Keratinocyte (primary cell): ENCODE data around the gene HMGB1. TPM values are rescaled to one million over a fixed set of nuclear protein-coding genes. Genes with fewer than 3 reads are reported as not detected.

Experiments used
- DNase-seq: peaks from one replicate; pipeline ENCODE4 v3.0.0-alpha.2; 2011; ENCODE audit warnings: low read depth, missing footprints, low spot score
- FAIRE-seq: peaks from 2 replicates; lab custom pipeline; 2011; peaks lifted over from hg19 to GRCh38; lab: Jason Lieb, UNC
- H2AFZ ChIP-seq: 2 replicates; pipeline ENCODE4 v1.6.0; 2012; ENCODE audit warnings: low read length, control low read depth, inconsistent platforms; ENCODE audit not compliant: control insufficient read depth
- H3K27ac ChIP-seq: 2 replicates; pipeline ENCODE4 v1.5.1; 2011; ENCODE audit warnings: low read length; ENCODE audit not compliant: control insufficient read depth, insufficient read depth
- H3K27me3 ChIP-seq: 3 replicates; pipeline ENCODE4 v1.6.0; 2011; ENCODE audit warnings: low read length; ENCODE audit not compliant: control insufficient read depth, insufficient read depth; ENCODE audit errors: extremely low read depth
- H3K36me3 ChIP-seq, 2 experiments: 2 replicates in 1 of 2; 3 replicates in 1 of 2; pipeline ENCODE4 v1.5.1; 2011; ENCODE audit warnings: low read length in 2 of 2, mild to moderate bottlenecking in 1 of 2; ENCODE audit not compliant: control insufficient read depth in 2 of 2, insufficient read depth in 2 of 2; ENCODE audit errors: extremely low read depth in 1 of 2
- H3K4me1 ChIP-seq: 3 replicates; pipeline ENCODE4 v1.5.1; 2011; ENCODE audit warnings: low read length; ENCODE audit not compliant: control insufficient read depth, insufficient read depth; ENCODE audit errors: extremely low read depth
- H3K4me2 ChIP-seq: 3 replicates; pipeline ENCODE4 v1.6.0; 2011; ENCODE audit warnings: low read depth, low read length; ENCODE audit not compliant: control insufficient read depth, insufficient read depth; ENCODE audit errors: extremely low read depth
- H3K4me3 ChIP-seq, 3 experiments: fragments of 200-600 bp in 1 of 3; sonication (generic) in 1 of 3; 2 replicates in 2 of 3; 3 replicates in 1 of 3; pipeline ENCODE4 v1.5.1; 2011 to 2016; ENCODE audit warnings: low read length in 3 of 3, mild to moderate bottlenecking in 3 of 3, control low read depth in 2 of 3, inconsistent platforms in 1 of 3, low read depth in 1 of 3, mixed read lengths in 1 of 3, mixed run types in 1 of 3, moderate library complexity in 1 of 3; ENCODE audit not compliant: control insufficient read depth in 2 of 3, insufficient read depth in 2 of 3; ENCODE audit errors: extremely low read depth in 1 of 3
- H3K79me2 ChIP-seq: 2 replicates; pipeline ENCODE4 v1.6.0; 2012; ENCODE audit warnings: low read length; ENCODE audit not compliant: control insufficient read depth, insufficient read depth
- H3K9ac ChIP-seq: 3 replicates; pipeline ENCODE4 v1.6.0; 2011; ENCODE audit warnings: low read length; ENCODE audit not compliant: control insufficient read depth, insufficient read depth; ENCODE audit errors: extremely low read depth
- H3K9me1 ChIP-seq: 3 replicates; pipeline ENCODE4 v1.6.0; 2011; ENCODE audit warnings: low read length; ENCODE audit not compliant: control insufficient read depth, insufficient read depth; ENCODE audit errors: extremely low read depth
- H3K9me3 ChIP-seq: 2 replicates; pipeline ENCODE4 v1.5.1; 2012; ENCODE audit warnings: low read depth, low read length; ENCODE audit not compliant: control insufficient read depth
- H4K20me1 ChIP-seq: 3 replicates; pipeline ENCODE4 v1.6.0; 2011; ENCODE audit warnings: low read length; ENCODE audit not compliant: control insufficient read depth, insufficient read depth; ENCODE audit errors: extremely low read depth
- CTCF ChIP-seq, 3 experiments: IDR thresholded peaks in 1 of 3; conservative IDR thresholded peaks in 1 of 3; optimal IDR thresholded peaks in 1 of 3; 2 replicates in 2 of 3; 3 replicates in 1 of 3; pipeline versions ENCODE3 to v1.5.1; 2011; ENCODE audit warnings: low read length in 3 of 3, mild to moderate bottlenecking in 3 of 3, moderate library complexity in 2 of 3, control low read depth in 1 of 3, inconsistent platforms in 1 of 3; ENCODE audit not compliant: insufficient read depth in 2 of 3; ENCODE audit errors: extremely low read depth in 1 of 3
- EZH2 ChIP-seq: IDR thresholded peaks from one replicate; pipeline ENCODE4 v1.6.1; 2012; ENCODE audit warnings: inconsistent platforms, mild to moderate bottlenecking, low read length, moderate library complexity
- dilution Hi-C: fragments of 300-500 bp; cut with MboI; formaldehyde crosslinking; loops from one replicate; pipeline ENCODE4 v1.7.0; 2020; ENCODE audit warnings: low sequenced_read_pairs; ENCODE audit not compliant: extremely low pct_ligation_motif_present
- polyA plus RNA-seq, 5 experiments: library from polyadenylated mRNA; depleted of rRNA in 3 of 5; stranded (reverse) in 3 of 5; stranded (forward) in 1 of 5; unstranded in 1 of 5; fragments of >200 nt; gene quantifications; 1 replicate in 1 of 5; 2 replicates in 3 of 5; 3 replicates in 1 of 5; pipeline versions ENCODE4 v1.2.1 to v1.2.3, GENCODE V29; 2011 to 2012; ENCODE audit warnings: missing spikeins in 2 of 5, low read depth in 1 of 5, low replicate concordance in 1 of 5

The HMGB1 gene
- polyA plus RNA-seq, 1 donor (not counting 4 experiments of a cell fraction or from before 2014, with no cell fraction given) = 221 TPM

DNA sequence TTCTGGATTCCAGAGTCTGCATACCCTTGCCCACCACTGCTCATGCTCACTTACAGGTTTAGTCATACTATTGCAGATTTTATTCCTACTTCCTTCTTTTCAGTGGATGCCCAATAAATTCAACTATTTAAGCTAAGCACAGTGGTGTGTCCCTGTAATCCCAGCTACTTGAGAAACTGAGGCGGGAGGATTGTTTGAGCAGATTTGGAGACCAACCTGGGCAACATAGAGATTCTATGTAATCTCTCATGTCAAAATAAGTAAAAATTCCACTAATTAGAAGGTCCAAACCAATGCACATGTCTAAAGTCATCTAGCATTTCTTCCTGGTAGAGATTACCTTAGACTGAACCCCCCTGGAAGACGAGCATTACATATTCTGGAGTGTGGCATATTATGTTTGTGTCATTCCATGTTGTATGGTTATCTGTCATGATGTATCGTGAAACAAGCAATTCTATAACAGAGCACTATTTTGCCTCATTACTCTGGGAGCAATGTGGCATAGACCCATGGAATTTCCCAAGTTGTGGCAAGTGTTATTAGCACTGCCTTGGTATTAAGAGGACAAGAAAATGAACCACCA is 8.3 kb downstream of the HMGB1 start:
- Histone ChIP-seq H3K36me3 (peaks cover 1 to 4% of the 10 kb centered on the region in 2 experiments), H3K4me1 (no peaks in the 10 kb centered on the region), H3K9me3 (no peaks in the 10 kb centered on the region), H2AFZ (no peak overlapping the region), H3K27ac (no peak overlapping the region), H3K79me2 (peaks cover 6% of the 10 kb centered on the region), H3K27me3 (no peaks in the 10 kb centered on the region), H3K9ac (no peak overlapping the region), H4K20me1 (no peaks in the 10 kb centered on the region), H3K4me3 (no peak overlapping the region), H3K9me1 (no peaks in the 10 kb centered on the region), H3K4me2 (no peak overlapping the region)
- dilution Hi-C loops = no loop called here
- no peak for DNase-seq
- no peak for FAIRE-seq
- TF ChIP-seq EZH2 = no peak
- no peak for TF ChIP-seq CTCF (optimal IDR thresholded peaks at IDR 0.05 in 1 of 3, IDR thresholded peaks at IDR 0.05 in 1 of 3, conservative IDR thresholded peaks at IDR 0.05 in 1 of 3; ENCODE audit: extremely low read depth in 1 of 3, insufficient read depth in 2 of 3, low read length in 3 of 3)

DNA sequence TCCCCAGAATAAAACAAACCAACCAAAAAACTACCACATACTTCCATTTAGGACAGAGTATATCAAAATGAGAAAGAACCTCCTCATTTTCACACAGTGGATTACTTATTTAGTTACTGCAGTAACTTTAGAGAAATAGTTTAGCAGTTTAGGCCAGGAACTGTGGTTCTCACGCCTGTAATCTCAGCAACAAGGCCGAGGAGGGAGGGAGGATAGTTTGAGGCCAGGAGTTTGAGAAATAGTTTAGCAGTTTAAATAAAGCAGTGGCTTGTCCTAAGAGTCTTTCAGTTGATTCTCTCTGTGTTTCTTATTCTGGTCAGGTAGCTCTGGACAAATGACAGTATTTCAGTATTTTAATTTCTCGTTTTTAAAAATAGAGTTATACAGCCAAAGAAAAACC is 9.4 kb downstream of the HMGB1 start:
- H3K27ac ChIP-seq = no peak overlapping the region
- H3K4me1 ChIP-seq = no peaks in the 10 kb centered on the region
- no peak for FAIRE-seq
- DNase-seq = no peak
- H3K9ac ChIP-seq = no peak overlapping the region
- TF ChIP-seq CTCF (optimal IDR thresholded peaks at IDR 0.05 in 1 of 3, IDR thresholded peaks at IDR 0.05 in 1 of 3, conservative IDR thresholded peaks at IDR 0.05 in 1 of 3; ENCODE audit: extremely low read depth in 1 of 3, insufficient read depth in 2 of 3, low read length in 3 of 3) (no peak), EZH2 (no peak)
- dilution Hi-C loops = no loop called here
- no peak overlapping the region for H2AFZ ChIP-seq
- no peaks in the 10 kb centered on the region for H3K9me3 ChIP-seq
- H3K4me3 ChIP-seq = no peak overlapping the region
- no peaks in the 10 kb centered on the region for H4K20me1 ChIP-seq
- H3K4me2 ChIP-seq = no peak overlapping the region
- H3K79me2 ChIP-seq = no peaks in the 10 kb centered on the region
- no peaks in the 10 kb centered on the region for H3K36me3 ChIP-seq
- no peaks in the 10 kb centered on the region for H3K9me1 ChIP-seq
- H3K27me3 ChIP-seq = no peaks in the 10 kb centered on the region
